HepG2 (cell line): Measurements from ENCODE around the gene MAB21L1. TPM values are rescaled to one million over a fixed set of nuclear protein-coding genes. Genes with fewer than 3 reads are reported as not detected.

Experiments
- ARHGAP35 ChIP-seq: sonication (generic); formaldehyde crosslinking; IDR thresholded peaks from 2 replicates; pipeline ENCODE4 v1.9.0; 2022; ENCODE audit warnings: mild to moderate bottlenecking, inconsistent platforms, moderate library complexity, missing genetic modification reagents, borderline replicate concordance
- GFI1 ChIP-seq: sonication (generic); formaldehyde crosslinking; IDR thresholded peaks from 2 replicates; pipeline ENCODE4 v1.5.0; 2020; ENCODE audit warnings: missing genetic modification reagents, mild to moderate bottlenecking, borderline replicate concordance
- ZNF737 ChIP-seq: sonication (generic); formaldehyde crosslinking; IDR thresholded peaks from 2 replicates; pipeline ENCODE4 v1.5.0; 2020; ENCODE audit warnings: missing genetic modification reagents, mild to moderate bottlenecking, borderline replicate concordance
- polyA plus RNA-seq, 8 experiments: library from polyadenylated mRNA; depleted of rRNA in 3 of 8; stranded (reverse) in 7 of 8; unstranded in 1 of 8; fragments of >200 nt; fragmentation: Illumina TruSeq in 4 of 8; extraction: Trizol in 4 of 8; gene quantifications; 2 replicates each; pipeline versions ENCODE4 v1.2.1 to v1.2.3, GENCODE V29; 2011 to 2016; ENCODE audit warnings: low read depth in 4 of 8, missing spikeins in 1 of 8, mixed read lengths in 1 of 8; ENCODE audit not compliant: insufficient read depth in 1 of 8
- total RNA-seq, 5 experiments: library from RNA; depleted of rRNA; stranded (reverse); fragments of >200 nt; fragmentation: Illumina TruSeq; extraction: Trizol; gene quantifications; 2 replicates each; pipeline ENCODE4 v1.2.3, GENCODE V29; 2016; ENCODE audit warnings: low read depth in 1 of 5
- TF ChIP-seq, protein P1 (sequence below): sonication (generic); formaldehyde crosslinking; IDR thresholded peaks from 2 replicates; pipeline ENCODE4 v1.4.0; 2020; ENCODE audit warnings: low read depth, missing genetic modification reagents
- TF ChIP-seq, protein P2 (sequence below): sonication (generic); formaldehyde crosslinking; IDR thresholded peaks from 2 replicates; pipeline ENCODE4 v1.4.0; 2020; ENCODE audit warnings: missing genetic modification reagents

The MAB21L1 gene
- total and polyA plus RNA-seq, 2 of the 13 experiments (the other 11 are each of a cell fraction or from before 2014, with no cell fraction given), result not detected

DNA sequence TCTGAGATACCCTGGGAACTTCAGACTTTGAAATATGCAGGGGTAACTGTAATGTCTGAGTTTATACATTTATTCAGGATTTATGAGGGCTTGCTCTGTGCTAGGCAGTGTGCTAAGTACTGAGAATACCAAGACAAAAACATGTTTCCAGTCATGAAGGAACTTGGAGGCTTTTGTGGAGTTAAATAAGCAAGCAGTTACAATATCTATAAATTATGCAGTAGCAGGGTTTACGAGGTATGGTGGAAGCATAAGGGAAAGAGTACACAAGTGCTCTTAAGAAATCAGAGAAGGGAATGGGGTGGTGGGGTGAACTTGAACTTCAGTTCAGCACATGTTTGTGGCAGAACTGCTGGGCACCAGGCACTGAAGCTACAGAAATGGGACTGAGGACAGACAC, 28.0 kb downstream of the MAB21L1 start (continued):
- TF ChIP-seq, protein P1, sequence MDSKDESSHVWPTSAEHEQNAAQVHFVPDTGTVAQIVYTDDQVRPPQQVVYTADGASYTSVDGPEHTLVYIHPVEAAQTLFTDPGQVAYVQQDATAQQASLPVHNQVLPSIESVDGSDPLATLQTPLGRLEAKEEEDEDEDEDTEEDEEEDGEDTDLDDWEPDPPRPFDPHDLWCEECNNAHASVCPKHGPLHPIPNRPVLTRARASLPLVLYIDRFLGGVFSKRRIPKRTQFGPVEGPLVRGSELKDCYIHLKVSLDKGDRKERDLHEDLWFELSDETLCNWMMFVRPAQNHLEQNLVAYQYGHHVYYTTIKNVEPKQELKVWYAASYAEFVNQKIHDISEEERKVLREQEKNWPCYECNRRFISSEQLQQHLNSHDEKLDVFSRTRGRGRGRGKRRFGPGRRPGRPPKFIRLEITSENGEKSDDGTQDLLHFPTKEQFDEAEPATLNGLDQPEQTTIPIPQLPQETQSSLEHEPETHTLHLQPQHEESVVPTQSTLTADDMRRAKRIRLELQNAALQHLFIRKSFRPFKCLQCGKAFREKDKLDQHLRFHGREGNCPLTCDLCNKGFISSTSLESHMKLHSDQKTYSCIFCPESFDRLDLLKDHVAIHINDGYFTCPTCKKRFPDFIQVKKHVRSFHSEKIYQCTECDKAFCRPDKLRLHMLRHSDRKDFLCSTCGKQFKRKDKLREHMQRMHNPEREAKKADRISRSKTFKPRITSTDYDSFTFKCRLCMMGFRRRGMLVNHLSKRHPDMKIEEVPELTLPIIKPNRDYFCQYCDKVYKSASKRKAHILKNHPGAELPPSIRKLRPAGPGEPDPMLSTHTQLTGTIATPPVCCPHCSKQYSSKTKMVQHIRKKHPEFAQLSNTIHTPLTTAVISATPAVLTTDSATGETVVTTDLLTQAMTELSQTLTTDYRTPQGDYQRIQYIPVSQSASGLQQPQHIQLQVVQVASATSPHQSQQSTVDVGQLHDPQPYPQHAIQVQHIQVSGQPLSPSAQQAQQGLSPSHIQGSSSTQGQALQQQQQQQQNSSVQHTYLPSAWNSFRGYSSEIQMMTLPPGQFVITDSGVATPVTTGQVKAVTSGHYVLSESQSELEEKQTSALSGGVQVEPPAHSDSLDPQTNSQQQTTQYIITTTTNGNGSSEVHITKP (CRISPR knock-in tag), result no peak
- TF ChIP-seq, protein P2, sequence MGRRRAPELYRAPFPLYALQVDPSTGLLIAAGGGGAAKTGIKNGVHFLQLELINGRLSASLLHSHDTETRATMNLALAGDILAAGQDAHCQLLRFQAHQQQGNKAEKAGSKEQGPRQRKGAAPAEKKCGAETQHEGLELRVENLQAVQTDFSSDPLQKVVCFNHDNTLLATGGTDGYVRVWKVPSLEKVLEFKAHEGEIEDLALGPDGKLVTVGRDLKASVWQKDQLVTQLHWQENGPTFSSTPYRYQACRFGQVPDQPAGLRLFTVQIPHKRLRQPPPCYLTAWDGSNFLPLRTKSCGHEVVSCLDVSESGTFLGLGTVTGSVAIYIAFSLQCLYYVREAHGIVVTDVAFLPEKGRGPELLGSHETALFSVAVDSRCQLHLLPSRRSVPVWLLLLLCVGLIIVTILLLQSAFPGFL, result no peak
- TF ChIP-seq ZNF737 (CRISPR knock-in tag), result no peak
- no peak for TF ChIP-seq GFI1 (CRISPR knock-in tag)
- no peak for TF ChIP-seq ARHGAP35
